Measurements from ENCODE around the gene ACTR1B.
"Not testable (repeated sequence)": the region's sequence is repeated elsewhere in the genome, so short reads cannot be mapped to it uniquely, and the experiment has no call there.

ACTR1B gene

DNA sequence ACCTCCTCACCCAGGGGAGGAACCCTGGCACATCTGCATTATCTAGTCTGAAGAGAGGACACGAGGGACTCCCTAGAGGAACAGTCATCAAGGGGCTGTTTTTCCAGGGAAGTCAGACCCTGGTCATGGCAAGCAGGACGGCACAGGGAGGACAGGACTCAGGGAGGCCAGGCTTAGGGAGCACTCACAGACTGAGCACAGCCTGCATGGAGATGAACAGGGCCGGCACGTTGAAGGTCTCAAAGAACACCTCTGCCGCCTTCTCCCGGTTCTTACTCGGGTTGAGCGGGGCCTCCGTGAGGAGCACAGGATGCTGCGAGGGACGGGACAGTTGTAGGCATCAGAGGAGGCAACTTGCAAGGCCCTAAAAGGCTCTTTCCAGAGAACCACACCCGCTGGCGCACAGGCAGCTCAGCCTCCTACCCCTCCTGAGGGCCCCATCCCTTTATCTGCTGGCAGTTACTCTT lies 5.1 kb downstream of the ACTR1B start:
- no peak for DNase-seq (ENCODE audit: low spot score)

DNA sequence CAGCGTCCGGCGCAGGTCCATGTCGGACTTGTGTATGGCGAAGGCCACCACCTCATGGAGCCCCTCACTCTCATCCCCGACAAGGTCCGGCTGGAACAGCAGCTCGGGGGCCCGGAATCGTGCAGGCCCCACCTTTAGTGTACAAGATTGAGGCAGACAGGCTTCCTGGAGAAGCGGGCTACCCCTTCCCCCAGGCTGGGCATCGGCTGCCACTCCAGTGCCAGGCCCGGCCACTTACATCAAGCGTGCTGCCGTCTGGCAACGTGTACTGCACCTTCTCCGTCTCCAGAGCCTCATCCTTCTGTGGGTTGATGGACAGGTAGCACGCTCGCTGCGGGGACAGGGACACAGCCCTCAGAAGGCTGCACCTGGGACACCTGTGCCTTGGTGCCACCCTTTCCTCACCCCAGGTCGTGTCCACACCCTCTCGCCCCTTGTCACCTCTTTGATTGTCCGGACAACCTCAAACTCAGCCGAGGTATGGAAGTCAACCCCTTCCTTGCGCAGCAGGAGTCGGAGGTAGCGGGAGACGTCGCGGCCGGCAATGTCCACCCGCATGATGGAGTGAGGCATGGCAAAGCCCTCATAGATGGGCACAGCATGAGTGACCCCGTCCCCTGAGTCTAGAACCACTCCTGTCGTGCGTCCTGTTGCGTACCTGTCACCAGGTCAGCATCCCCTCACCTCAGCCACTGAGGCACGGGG lies 5.7 kb downstream of the ACTR1B start:
- no peak for DNase-seq (ENCODE audit: low spot score)

DNA sequence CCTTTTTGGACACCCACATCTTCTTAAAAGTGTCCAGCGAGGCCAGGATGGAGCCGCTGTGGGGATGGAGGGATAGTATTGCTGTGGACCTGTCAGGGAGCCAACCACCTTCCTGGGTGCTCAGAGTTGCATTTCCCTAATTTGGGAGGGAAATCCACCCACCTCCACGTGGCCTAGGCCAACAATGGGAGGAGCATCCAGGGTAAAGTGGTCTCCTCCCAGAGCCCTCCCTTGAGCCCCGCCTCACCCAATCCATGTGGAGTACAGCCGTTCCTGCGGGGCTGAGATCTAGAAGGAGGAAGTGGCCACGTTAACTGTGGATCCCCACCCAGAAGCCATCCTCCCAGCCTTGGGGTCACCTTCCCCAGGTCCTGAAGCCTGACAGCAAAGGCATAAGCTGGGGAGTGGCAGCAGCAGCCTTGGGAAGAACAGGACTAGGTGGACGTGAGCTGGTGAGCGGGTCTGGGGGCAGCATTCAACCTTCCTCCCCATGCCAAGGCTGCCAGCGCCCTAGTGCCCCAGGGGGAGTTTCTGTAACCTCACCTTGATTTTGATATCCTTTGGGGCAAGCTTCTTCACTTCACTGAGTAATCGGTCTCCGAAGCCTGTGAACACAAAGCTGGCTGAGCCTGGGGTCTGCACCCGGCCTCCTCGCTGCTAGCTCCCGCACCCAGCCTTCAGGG lies 6.8 kb downstream of the ACTR1B start:
- DNase-seq (ENCODE audit: low spot score) = no peak

DNA sequence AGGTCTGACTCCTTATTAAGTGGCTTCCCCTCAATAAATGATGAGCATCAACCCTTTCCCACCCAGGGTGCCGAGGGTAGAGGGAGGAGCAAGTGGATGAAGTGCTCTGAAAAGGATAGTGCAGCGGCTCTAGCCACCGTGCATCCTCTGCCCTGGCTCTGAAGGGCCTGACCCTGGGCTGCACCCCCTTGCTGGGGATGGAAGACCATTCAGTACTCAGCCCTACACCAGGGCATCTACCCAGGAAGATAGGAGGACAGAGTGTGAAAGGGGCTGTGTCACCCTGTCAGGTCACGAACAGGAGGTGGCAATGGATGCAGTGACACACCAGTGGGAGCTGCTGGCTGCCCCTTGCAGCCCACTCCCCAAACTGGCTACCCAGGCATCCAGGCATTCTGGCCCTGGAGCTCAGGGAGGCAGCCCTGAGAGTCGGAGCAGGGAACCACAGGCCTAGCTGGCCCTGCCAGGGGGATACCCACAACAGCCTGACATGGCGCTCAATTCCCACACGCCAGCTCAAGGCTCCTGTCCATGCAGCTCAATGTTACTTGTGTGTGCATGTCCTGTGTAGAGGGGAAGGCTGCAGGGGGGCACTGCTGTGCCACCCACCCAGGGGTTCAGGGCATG lies 7.6 kb downstream of the ACTR1B start:
- no peak for DNase-seq (ENCODE audit: low spot score)

DNA sequence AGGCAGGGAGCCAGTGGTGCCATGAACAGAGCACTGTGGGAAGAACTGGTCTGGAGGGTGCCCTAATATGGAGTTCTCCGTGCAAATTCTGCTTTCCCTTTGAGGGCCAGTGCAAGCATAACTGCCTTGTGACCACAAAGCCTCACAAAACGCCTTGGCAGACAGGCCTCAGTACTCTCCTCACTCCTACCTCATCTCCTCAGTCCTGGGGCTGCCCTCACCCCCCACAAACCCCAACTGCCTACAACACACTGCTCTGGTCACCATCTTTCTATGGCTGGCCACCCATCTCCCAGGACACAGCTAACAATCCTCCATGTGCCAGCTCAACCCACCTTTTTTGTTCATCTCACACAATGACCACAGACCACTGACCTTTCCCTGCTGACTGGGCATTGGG lies 9.1 kb downstream of the ACTR1B start:
- DNase-seq (ENCODE audit: low spot score) = no peak

DNA sequence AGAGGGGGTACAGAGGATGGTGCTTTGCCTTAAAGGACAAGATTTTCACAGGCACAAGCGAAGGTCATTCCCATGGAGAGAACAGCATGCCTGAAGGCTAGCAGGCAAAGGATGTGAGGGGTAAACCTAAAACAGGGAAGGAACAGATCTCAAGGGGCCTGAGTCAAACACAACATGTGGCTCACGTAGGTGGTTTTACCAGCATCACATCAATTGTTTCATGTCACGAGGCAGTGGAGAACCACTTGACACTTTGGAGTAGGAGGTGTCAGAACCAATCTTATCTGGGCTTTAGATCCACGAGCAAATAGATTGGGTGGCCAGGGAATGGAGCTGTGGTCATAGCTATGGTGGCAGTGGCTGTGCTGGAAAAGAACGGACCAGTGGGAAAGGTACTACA lies 9.5 kb downstream of the ACTR1B start:
- no peak for DNase-seq (ENCODE audit: low spot score)

DNA sequence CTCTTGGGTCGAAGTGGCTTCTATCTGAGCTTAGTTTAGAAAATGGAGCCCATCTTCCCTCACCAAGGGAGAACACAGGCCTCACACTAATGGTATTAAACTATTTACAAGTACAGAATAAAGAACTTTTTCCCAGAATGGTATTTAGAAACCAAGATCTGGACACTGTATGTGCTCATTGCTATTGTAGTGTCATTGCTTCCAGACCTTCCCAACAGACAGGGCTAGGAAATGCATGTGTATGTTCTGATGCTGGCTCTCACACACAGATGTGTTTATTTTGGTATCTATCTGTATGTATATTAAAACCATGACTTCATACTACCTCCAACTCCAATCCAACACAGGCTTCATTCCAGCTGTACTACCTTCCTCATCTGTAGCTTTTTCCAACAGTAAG lies 10.0 kb downstream of the ACTR1B start:
- DNase-seq (ENCODE audit: low spot score) = no peak

DNA sequence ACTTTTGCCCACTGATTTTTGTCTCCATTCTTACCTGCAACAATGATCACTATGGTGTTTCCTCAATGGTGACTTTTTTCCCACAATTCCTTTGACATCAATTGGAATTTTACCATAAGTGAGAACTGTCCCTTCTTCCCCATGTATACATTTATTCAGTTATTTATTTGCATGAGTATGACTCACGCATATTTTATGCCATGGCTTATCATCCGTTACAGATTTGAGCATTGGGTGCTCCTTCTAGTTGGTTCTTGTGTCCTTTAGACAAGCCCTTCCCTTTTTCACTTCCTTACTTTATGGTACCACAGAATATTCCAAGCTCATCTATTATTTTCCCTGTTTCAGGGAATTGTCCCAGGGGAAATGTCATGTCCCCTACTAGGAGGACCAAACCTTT lies 10.4 kb downstream of the ACTR1B start:
- DNase-seq (ENCODE audit: low spot score) = no peak

DNA sequence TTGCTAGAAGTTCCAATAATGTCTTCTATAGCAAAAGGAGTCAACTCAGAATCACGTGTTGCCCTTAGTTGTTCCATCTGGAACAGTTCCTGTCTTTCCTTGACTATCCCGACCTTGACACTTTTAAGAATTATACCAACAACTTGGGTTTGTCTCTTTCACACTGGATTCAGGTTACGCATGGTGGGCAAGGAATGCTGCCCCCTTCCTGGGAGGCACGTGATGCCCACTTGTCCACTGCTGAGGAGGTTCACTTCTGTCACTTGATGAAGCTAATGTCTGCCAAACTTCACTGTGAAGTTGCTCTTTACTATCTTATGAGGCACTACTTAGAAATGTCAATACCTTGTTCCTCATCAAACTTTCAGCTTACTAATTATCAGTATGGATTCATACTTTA lies 12.7 kb downstream of the ACTR1B start:
- no peak for DNase-seq (ENCODE audit: low spot score)

DNA sequence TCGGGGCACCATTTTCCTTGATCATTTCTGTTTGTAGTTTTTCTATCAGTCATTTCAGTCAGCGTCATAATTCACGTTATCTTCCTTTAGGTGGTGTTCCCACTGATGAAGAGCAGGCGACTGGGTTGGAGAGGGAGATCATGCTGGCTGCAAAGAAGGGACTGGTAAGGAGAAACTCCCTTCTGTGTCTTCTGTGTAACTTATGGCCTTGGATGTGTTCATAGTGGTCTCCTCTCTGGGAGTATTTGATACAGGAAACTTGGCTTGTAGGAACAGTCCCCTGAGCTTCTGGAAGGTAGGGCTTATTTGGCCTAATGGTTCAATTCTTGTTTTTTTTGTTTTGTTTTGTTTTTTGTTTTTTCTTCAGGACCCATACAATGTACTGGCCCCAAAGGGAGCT lies 16.9 kb downstream of the ACTR1B start:
- no peak for DNase-seq (ENCODE audit: low spot score)

DNA sequence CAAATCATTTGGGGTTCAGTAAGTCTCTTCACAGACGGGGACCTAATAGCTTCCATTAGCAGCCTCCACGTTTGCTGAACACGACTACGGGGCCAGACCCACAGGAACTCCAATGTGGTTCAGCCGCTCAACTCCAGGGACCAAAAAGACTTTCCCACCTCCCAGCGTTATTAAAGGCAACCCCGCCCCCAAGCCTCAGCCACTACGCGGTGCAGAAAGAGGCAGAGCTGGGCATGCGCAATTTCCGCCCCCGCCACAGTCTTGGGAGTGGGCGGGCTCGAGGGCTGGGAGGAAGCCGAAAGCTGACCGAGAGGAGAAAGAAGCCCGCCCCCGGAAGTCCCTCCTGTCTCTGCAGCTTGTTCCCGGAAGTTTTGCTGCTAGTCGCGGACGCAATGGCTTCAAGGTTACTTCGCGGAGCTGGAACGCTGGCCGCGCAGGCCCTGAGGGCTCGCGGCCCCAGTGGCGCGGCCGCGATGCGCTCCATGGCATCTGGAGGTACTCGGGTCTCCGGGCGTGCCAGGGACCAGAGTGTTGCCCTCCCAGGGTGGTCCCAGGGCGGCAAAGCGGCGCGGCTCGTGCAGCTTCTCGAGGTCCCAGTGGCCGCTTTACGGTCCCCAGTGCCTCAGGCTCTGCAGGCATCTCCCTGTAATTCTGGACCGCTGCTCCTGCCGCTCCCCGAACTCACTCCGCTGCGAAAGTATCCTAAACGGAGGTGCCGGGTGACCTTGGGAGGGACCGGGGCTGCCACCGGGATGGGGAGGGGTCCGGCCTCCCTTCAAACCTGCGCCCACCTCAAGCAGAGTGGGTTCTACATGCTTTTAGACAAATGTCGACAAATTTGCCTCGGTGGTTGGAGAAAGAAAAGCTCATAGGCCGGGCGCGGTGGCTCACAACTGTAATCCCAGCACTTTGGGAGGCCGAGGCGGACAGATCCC lies 17.9 kb downstream of the ACTR1B start, which contains the start of gene COX5B:
Gene COX5B, plus strand, starts transcription at position 368 of the 935 bp plus-strand sequence. Its CDS starts 25 bp downstream, at position 393.
- peak; percentile 98 for DNase-seq (ENCODE audit: low spot score)

DNA sequence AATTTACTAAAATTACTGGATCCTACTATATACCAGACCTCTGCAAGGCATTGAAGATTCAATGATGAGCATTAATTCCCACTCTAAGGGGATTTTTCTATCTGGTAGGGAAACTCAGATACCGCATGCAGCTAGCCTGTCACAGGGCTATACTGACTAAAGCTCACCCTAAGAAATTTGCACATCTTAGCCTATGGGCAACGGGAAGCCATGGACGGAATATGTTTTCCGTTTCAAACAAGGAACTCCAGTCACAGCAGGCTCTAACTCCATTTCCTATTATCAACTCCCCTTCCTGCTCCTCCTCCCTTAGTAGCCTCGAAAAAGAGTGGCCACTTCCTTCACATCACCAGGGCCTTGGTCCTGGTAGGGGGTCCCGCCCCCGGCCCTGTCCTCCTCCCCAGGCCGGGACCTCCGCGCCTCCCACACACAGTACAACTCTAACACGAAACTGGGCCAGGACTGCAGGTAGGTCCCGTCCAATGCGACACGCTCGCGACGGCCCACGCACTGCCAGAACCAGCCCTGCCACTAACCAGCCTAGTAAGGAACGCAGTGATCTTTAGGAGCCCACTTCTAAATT lies 18.6 kb downstream of the ACTR1B start:
- DNase-seq (ENCODE audit: low spot score) = no peak

DNA sequence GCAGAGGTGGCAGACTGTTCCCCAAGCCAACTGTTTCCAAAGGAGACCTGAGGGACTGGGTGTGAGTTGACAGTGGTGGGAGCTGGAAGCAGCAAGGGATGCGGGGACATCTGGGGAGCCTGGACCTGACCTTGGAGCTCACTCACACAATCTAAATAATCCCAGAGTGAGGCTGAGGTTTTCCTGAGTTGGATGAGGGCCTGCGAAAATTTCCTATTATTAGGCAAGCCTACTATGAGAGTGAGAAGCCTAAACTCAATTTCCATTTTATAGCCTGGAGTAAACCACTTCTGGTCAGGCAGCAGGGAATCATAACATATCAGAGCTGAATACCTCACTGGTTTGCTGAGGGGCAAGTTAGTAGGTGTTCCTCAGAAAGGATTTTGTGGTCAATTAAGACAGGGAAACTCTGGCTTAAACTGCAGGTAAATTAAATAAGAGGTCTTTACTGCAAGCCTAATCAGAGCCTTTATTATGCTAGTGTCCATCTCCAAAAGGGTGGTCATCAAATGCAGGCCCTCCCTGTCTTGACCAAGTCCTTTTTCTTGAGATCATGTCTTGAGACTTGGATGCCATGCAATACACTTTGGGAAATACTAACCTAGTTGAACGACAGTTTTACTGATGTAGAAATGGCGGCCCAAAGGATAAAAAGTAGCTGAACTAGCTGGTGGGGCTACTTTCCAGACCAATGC lies 19.7 kb downstream of the ACTR1B start:
- no peak for DNase-seq (ENCODE audit: low spot score)

DNA sequence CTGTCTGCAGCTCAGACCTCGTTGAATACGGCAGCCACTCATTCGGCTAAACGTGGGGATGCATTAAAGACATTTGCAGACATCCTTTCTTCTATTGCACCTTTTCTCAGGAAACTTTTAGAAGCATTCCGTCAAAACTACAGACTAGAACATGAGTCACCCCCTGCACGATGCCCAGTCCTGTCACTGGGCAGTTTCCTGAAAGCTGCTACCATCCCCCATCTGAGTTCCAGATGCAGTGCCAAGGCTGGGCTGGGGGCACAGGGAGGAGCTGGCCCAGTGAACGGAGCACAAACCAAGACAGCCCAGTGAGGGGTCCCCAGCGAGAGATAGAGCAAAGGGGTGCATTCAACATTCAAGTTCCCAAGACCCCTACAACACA lies 37.8 kb downstream of the ACTR1B start:
- not testable (repeated sequence) for DNase-seq (ENCODE audit: low spot score)

DNA sequence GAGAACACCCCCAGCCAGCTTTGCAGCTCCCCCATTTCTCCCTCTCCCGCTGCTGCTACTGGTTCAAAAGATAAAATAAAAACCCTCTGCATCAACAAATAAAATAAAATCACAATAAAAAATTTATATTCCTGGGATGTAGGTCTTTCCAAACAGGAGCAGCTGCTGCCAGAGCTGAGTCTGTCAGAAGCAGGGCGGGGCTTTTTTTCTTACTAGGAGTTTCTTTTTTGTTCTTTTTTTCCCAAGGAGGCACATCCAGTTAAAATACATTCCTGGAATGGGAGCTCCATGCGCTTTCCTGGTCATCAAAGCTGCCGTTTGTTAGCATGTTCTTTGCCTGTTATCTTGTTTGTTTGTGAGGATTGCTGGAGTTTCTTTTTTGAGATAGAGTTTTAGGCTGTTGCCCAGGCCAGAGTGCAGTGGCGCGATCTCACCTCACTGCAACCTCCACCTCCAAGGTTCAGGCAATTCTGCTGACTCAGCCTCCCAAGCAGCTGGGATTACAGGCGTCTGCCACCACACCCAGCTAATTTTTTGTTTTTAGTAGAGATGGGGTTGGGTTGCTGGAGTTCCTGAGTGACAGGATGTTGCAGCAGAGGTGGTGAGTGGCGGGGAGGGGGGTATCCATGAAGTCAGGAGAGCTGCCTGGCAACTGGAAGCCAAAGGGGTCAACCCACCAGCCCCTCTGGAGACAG lies 38.3 kb downstream of the ACTR1B start:
- DNase-seq (ENCODE audit: low spot score) = not testable (repeated sequence)

DNA sequence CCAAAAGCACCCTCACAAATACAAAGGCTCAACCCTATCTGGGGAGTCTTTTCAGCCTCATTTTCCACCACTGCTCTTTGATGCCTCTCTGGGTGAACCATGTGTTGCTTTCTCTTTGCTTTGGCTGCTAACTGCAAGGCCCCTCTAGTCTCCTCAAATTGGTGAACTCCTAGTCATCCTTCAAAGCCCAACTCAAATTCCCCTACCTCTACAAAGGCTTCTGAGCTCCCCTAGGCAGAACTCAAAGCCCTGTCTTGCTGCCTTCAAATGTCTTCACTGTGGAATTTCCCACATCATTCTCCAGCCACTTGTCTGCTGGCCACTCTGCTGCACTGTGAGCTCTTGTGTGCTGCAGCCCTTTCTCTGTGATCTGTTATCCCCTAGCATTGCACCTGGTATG lies 40.9 kb downstream of the ACTR1B start:
- DNase-seq (ENCODE audit: low spot score) = not testable (repeated sequence)

DNA sequence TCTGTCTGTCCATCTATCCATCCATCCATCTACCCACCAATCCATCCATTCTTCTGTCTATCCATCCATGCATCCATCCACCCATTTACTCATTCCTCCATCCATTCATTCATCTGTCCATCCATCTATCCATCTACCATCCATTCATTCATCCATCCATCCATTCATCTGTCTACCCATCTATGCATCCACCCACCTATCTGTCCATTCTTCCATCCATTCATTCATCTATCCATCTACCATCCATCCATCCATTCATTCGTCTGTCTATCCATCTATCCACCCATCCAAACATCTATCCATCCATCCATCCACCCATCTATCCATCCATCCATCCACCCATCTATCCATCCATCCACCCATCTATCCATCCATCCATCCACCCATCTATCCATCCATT lies 43.4 kb downstream of the ACTR1B start:
- not testable (repeated sequence) for DNase-seq (ENCODE audit: low spot score)

DNA sequence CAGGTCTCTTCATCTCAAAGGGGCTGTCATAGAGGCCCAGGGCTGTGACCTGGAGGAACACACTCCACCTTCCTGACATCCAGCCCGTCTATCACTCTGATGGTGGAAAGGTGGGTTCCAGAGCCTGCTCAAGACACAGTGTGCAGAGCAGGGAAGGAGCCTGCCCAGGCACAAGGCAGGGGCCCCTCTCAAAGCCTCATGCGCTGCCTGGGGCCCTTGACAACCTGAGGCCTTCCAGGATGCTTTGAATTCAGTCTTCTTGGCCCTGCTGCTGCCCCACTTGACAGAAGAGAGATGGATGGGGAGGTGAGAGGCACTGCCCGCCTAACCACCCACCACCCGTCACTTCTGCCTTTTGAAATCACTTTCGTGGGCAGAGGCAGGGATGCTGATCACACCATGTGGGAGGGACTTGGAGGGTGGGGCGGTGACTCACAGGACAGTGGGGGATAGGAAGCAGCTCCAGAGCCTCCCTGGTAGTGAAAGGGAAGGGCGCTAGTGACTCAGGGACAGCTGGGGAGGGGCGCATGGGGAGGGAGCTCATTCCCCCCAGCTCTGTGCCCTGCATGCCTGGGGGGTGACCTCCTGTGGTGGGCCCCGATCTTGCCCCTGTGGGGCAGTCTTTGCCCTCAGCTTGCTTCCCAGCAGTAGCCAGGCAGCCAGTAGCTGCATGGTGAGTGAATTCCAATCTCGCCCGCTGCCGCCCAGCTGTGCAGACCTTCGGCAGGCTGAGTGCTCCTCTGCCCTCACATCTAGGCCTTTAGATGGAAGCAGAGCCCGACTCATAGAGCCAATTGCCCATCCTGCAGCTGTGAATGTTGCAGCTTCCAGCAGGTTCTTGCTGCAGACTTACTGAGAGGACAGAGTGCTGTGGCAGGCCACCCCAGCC lies 44.7 kb downstream of the ACTR1B start:
- not testable (repeated sequence) for DNase-seq (ENCODE audit: low spot score)

DNA sequence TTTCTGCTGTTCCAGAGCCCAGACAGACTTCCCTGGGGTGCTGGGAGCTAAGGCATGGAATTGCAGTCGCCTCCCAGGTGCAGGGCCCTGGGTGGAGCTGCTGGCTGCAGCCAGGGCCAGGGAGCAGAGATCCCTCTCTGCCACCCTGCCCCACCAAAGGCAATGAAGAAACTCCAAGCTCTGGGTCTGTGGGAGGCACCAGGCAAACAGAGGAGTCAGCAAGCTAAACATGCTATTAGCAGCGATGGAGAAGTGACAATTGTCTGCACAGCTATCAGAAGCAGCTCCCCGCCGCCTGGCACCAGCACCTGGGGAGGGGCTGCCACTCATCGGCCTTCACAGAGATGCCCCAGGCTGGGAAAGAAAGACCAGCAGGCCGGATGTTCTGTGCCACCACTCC lies 45.9 kb downstream of the ACTR1B start:
- DNase-seq (ENCODE audit: low spot score) = no peak

Data from CD4-positive, alpha-beta T cell treated with Interleukin-2 at 100 ng/mL for 4 hours (primary cell).